LoVo (cell line): Measurements from ENCODE around the gene MRPL20.
"Not testable (repeated sequence)": the region's sequence is repeated elsewhere in the genome, so short reads cannot be mapped to it uniquely, and the experiment has no call there.

Experiments
- DNase-seq: peaks from one replicate; pipeline ENCODE4 v3.0.0-alpha.2; 2016; ENCODE audit warnings: low spot score

Gene MRPL20

DNA sequence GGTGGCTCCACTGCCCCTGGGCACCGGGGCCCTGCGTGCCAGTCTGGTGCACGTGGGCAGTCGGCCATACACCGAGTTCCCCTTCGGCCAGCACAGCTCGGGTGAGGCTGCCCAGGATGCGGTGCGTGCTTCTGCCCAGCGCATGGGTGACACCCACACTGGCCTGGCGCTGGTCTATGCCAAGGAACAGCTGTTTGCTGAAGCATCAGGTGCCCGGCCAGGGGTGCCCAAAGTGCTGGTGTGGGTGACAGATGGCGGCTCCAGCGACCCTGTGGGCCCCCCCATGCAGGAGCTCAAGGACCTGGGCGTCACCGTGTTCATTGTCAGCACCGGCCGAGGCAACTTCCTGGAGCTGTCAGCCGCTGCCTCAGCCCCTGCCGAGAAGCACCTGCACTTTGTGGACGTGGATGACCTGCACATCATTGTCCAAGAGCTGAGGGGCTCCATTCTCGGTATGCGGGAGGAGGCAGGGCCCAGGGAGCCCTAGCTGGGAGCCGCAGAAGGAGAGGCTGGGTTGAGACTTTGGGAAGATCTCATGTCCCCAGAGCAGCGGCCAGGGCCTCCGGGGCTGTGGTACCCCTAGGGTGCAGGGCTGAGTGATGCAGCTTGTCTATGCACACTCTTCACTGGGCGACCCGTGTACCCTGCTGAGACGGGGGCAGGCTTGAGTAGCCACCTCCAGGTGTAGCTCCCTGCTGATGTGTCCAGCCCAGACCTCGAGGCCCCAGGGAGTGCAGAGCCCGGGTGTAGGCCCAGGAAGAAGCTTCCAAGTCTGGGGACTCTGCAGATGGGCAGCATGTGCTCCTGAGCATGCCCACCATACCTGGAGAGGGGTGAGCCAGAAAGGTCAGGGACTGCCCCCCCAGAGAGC lies 30.2 kb upstream of the MRPL20 start:
- no peak for DNase-seq

- DNase-seq: no peak
These were observed 29.5 kb upstream of the MRPL20 start for GRCh38 chr1:1436630-1437032.

DNA sequence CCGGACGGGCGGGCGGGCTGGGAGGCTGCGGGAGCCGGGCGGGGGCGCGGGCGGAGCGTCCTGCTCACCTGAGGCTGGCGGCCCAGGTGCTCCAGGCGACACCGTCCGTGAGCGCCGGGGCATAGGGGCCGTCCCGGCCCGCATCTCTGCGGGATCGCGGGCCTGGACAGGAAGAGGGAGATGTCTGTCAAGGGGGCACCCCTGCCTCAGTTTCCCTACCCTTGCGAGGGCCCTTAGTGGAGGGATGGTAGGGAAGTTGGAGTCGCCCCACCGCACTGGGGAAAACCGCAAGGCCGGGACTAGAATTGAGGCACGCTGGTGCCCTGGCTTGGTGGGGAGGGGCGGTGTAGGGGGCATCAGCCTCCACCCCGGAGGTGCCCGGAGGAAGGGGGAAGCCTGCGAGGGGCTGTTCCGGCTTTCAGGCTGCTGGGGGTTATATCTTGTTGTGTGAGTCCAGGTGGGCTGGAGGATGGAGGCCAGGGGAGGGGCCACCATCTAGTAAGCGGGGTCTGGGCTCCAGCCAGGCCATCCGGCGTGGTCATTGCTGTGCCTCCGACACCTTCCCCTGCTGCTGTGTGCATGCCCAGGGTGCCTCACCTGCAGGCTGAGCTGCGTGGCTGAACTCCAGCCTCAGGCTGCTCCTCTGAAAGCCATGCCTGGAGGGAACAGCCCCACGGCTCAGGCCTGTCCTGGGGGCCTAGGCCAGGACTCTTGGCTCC lies 29.0 kb upstream of the MRPL20 start:
- no peak for DNase-seq

GRCh38 chr1:1435106-1435903 lies 28.2 kb upstream of the MRPL20 start, which contains the start of gene VWA1:
Gene VWA1 (plus strand): TSS chr1:1435690. CDS start chr1:1435749, 59 bp downstream.
- DNase-seq: peak; percentile 34

GRCh38 chr1:1434824-1435105 lies 27.7 kb upstream of the MRPL20 start:
- no peak for DNase-seq

GRCh38 chr1:1434131-1434823 lies 27.2 kb upstream of the MRPL20 start:
- DNase-seq: no peak

DNA sequence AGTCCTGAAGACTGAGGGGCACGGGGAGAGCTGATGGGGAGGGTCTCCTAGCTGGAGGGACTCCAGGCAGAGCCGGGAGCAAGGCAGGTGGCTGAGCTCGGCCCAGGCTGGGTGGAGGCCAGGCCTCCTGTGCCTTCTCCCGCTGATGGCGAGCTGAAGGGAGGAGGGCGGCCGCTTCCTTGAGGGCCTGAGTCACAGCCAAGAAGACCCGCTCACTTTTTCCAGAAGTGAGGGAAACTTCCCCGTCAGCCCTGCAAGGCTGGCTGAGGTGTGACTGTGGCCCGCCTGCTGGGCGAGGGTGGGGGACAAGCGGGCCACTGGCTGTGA lies 26.7 kb upstream of the MRPL20 start:
- DNase-seq: no peak

DNA sequence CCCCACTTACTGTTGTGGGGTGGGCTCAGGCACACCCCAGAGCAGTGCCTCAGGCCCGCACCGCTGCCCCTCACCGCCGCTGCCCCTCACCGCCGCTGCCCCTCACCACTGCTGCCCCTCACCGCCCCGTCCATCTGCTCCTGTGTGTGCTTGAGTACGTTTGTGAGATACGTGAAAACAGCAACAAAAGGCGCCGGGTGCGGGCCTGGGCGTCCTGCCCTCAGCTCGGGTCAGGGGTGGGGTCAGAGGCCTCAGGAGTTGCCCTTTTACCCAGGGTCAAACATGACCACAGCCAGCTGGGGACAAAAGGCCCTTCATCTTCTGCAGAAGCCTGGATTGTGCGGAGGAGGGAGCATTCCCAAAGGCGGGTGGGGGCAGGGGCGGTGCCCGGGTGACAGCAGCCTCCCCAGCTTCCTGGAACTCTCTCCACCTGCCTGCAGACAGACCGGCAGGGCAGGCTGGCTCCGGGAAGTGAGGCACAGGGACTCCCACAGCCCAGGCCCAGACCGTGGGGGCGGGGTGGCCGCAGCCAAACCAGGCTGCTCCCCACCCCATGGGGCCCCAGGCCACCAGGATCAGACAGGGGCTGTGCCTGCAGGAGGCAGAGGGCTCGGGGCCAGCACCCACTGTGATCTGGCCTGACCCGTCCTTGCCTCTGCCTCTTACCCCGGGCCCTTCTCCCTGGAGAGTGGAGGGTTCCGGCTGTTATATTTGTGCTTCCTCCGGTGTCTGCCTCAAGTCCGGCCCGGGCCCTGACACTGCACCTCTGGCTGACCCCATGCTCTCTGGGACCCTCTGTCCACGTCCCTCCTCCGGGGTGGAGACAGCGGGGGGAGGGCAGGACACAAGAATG lies 26.1 kb upstream of the MRPL20 start:
- peak; percentile 8 for DNase-seq

- DNase-seq: no peak
These were observed 25.3 kb upstream of the MRPL20 start for GRCh38 chr1:1432274-1432950.

DNA sequence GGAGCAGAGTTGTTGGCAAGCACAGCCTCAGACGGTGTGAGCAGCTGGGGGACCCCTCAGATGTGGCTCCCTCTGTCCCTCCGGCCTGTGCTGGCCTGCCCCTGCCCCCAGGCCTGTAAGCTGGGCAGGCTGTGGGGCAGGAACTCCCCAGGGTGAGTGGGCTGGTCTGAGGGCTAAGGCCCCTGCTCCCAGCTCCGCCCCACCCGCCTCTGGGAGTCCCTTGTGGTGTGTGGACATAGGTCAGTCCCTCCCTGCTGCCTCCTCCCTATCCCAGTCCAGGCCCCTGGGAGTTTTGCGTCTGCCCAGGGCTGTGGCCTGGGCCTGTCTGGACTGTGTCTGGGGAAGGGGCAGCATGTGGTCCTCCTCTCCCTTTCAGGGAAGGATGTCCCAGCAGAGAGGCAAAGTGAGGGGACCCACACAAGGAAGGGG lies 24.8 kb upstream of the MRPL20 start:
- DNase-seq: no peak

- DNase-seq: no peak
These were observed 24.1 kb upstream of the MRPL20 start for GRCh38 chr1:1430992-1431844.

DNA sequence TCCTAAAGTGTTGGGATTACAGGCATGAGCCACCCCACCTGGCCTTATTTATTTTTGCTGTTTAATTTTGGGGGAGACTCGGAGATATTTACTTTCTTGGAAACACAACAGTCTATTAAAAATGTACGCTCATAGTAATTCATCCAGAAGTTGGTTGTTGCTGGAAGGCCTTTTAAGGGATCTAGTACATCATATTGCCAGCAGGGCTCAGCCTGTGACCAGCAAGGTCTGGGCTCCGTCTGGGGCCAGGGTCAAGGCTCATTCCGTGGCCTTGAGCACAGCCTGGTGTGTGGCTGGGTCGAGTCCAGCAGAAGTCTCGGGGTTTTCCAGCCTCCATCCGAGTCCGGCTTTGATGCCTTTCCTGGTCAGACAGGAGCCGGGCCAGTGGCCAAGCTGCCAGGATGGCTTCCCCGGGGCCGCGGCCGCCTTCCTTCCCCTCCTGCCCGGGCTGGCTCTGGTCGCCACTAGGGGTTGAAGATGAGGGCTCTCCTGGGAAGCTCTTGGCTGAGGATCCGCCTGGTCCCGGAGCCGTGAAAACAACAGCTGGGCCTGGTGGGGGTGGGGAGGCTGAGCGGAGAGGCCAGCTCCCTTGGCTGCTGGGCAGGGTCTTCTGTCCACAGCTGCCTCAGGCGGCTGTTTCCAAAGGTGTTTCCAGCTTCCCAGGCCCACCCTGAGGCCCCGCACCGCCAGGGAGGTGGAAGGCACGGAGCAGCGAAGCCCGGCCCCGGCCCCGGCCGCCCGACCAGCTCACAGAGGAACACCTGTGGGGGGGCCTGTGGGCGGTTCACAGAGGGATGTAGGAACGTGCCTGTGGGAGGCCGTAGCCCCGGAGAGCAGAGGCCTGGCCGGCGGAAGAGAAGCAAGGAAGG lies 23.3 kb upstream of the MRPL20 start:
- DNase-seq: no peak

GRCh38 chr1:1429671-1430073 lies 22.6 kb upstream of the MRPL20 start:
- DNase-seq: no peak

- not testable (repeated sequence) for DNase-seq
These were observed 21.9 kb upstream of the MRPL20 start for GRCh38 chr1:1428967-1429366.

DNA sequence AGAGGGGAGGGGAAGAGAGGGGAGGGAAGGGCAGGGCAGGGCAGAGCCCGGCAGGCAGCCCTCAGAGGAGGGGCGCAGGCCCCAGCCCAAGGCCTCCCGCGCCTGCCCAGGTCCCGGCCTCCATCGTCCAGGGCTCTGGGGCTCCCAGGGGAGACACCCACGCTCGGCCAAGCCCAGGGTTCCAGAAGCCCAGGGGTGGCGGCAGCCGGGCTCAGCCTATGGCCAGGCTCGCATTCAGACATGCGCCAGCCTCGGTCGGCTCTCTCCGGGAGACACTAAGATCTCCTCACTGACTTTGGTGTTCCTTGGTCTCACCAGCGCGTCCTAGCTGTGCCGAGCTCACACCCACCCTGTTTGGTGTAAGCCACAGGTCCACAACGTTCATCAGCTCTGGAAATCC lies 21.1 kb upstream of the MRPL20 start:
- no peak for DNase-seq

DNA sequence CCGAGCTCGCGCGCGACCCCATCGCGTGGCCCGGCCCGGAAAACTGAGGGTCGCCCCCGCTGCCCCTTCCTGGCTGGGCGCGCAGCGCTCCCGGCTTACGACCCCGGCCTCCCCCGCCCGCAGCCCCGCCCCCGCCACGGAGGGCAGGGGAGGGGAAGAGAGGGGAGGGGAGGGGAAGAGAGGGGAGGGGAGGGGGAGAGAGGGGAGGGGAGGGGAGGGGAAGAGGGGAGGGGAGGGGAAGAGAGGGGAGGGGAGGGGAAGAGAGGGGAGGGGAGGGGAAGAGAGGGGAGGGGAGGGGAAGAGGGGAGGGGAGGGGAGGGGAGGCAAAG lies 20.7 kb upstream of the MRPL20 start:
- no peak for DNase-seq

- DNase-seq: no peak
These were observed 20.2 kb upstream of the MRPL20 start for GRCh38 chr1:1427106-1427819.

GRCh38 chr1:1426496-1427105 lies 19.5 kb upstream of the MRPL20 start:
- DNase-seq: no peak
